Activated CD4-positive, alpha-beta T cell treated with anti-CD3 and anti-CD28 coated beads, Interleukin-2, amount 50 U/mL, for 48 hours (primary cell): Measurements from ENCODE around the gene PRKCZ.

ENCODE experiments used
- DNase-seq, 2 experiments: peaks; one replicate each; pipeline ENCODE4 v3.0.0-alpha.2; 2020

The PRKCZ gene

GRCh38 chr1:2070016-2070415 lies 19.8 kb downstream of the PRKCZ start:
- no peak for DNase-seq

- no peak for DNase-seq
These were observed 20.8 kb downstream of the PRKCZ start for GRCh38 chr1:2070800-2071530.

GRCh38 chr1:2072109-2072806 lies 22.0 kb downstream of the PRKCZ start:
- no peak for DNase-seq

GRCh38 chr1:2072891-2073290 lies 22.7 kb downstream of the PRKCZ start:
- DNase-seq = no peak

GRCh38 chr1:2073382-2074230 lies 23.4 kb downstream of the PRKCZ start:
- no peak for DNase-seq

GRCh38 chr1:2074396-2074795 lies 24.2 kb downstream of the PRKCZ start:
- no peak for DNase-seq

GRCh38 chr1:2074944-2075740 lies 24.9 kb downstream of the PRKCZ start:
- no peak for DNase-seq

GRCh38 chr1:2076826-2077225 lies 26.6 kb downstream of the PRKCZ start:
- no peak for DNase-seq

- no peak for DNase-seq
These were observed 28.0 kb downstream of the PRKCZ start for GRCh38 chr1:2078170-2078569.

GRCh38 chr1:2079396-2080085 lies 29.3 kb downstream of the PRKCZ start:
- no peak for DNase-seq

- DNase-seq = no peak
These were observed 29.9 kb downstream of the PRKCZ start for GRCh38 chr1:2080140-2080539.

- no peak for DNase-seq
These were observed 30.7 kb downstream of the PRKCZ start for GRCh38 chr1:2080884-2081283.

- DNase-seq = no peak
These were observed 31.2 kb downstream of the PRKCZ start for GRCh38 chr1:2081326-2081885.

GRCh38 chr1:2082064-2082463 lies 31.9 kb downstream of the PRKCZ start:
- no peak for DNase-seq

GRCh38 chr1:2083666-2084065 lies 33.5 kb downstream of the PRKCZ start:
- DNase-seq = no peak

- DNase-seq = no peak
These were observed 34.1 kb downstream of the PRKCZ start for GRCh38 chr1:2084306-2084705.

- no peak for DNase-seq
These were observed 34.9 kb downstream of the PRKCZ start for GRCh38 chr1:2085080-2085479.

GRCh38 chr1:2086446-2087078 lies 36.4 kb downstream of the PRKCZ start:
- no peak for DNase-seq

- DNase-seq = no peak
These were observed 37.6 kb downstream of the PRKCZ start for GRCh38 chr1:2087766-2088165.

- DNase-seq = no peak
These were observed 38.2 kb downstream of the PRKCZ start for GRCh38 chr1:2088458-2088857.

- no peak for DNase-seq
These were observed 38.8 kb downstream of the PRKCZ start for GRCh38 chr1:2089051-2089450.
